ENCODE data around the gene ANXA11. TPM values are rescaled to one million over a fixed set of nuclear protein-coding genes. Genes with fewer than 3 reads are reported as not detected.

The ANXA11 gene
- total and polyA plus RNA-seq, 2 experiments from 2014 or later = 92.8 to 168 TPM

DNA sequence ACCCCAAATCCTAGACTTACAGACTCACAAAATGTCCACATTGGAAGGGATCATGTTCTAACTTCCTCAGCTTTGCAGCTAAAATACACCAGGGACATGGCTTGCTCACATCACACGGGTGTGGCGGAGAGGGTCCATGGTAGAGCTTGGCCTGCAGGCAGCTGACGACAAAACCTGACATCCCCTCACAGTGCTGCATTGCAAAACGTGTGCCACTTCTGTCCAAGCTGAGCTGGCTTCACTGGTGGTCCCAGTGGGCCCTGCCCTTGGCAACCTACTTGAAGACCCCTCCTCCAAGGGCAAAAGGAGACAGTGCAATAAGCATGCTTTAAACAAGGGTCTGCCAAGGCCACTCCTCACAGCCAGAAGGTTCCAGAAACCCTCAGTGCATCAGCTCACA lies 21.9 kb downstream of the ANXA11 start:
- no peaks in the 10 kb centered on the region for H3K36me3 ChIP-seq (replicated peaks; ENCODE audit: insufficient read depth, low read depth)
- DNase-seq (ENCODE audit: low spot score) = no peak
- H3K79me2 ChIP-seq = peaks cover 100% of the 10 kb centered on the region
- no peak overlapping the region for H3K4me3 ChIP-seq
- TF ChIP-seq EZH2phosphoT487 (IDR thresholded peaks at IDR 0.05; ENCODE audit: low read depth, severe bottlenecking, unreplicated experiment) (no peak), EZH2 (IDR thresholded peaks at IDR 0.05; ENCODE audit: borderline replicate concordance) (no peak)
- TF ChIP-seq, protein P1, sequence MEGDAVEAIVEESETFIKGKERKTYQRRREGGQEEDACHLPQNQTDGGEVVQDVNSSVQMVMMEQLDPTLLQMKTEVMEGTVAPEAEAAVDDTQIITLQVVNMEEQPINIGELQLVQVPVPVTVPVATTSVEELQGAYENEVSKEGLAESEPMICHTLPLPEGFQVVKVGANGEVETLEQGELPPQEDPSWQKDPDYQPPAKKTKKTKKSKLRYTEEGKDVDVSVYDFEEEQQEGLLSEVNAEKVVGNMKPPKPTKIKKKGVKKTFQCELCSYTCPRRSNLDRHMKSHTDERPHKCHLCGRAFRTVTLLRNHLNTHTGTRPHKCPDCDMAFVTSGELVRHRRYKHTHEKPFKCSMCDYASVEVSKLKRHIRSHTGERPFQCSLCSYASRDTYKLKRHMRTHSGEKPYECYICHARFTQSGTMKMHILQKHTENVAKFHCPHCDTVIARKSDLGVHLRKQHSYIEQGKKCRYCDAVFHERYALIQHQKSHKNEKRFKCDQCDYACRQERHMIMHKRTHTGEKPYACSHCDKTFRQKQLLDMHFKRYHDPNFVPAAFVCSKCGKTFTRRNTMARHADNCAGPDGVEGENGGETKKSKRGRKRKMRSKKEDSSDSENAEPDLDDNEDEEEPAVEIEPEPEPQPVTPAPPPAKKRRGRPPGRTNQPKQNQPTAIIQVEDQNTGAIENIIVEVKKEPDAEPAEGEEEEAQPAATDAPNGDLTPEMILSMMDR (IDR thresholded peaks at IDR 0.05; ENCODE audit: poor library complexity) = no peak
- H3K27me3 ChIP-seq = no peaks in the 10 kb centered on the region
- 94% methylated on average over 4 of the region's 4 CpGs for WGBS (ENCODE audit: low lambda C conversion rate, missing lambda C conversion rate)
- H2AFZ ChIP-seq = no peak overlapping the region
- no peak overlapping the region for H3K27ac ChIP-seq
- H3K4me2 ChIP-seq = no peak overlapping the region
- no peaks in the 10 kb centered on the region for H3K9me2 ChIP-seq (replicated peaks; ENCODE audit: insufficient read depth)
- H3K4me1 ChIP-seq (ENCODE audit: insufficient read depth) = peaks cover 8% of the 10 kb centered on the region
- no peaks in the 10 kb centered on the region for H3K9me3 ChIP-seq (ENCODE audit: low read depth)
- peaks cover 98% of the 10 kb centered on the region for H4K20me1 ChIP-seq (ENCODE audit: insufficient read depth, poor library complexity, severe bottlenecking)

DNA sequence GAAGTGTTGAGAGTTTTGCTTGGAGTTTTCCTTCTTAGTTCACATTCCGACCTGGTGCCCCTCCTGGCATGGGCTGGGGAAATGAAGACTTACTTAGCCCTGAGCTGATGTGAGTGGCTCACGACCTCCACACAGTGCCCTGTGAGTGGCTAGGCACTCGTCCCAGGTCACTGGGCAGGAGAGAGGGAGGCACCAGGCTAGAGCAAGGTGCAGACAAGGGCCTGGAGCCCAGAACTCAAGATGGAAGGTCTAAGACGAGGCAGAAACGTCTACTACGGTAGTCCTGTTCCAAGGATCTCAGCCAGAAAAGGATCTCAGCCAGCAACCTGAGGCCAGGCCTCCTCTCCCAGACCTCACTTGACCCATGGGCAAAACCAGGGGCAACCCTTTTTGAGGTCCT lies 22.4 kb downstream of the ANXA11 start:
- peaks cover 98% of the 10 kb centered on the region for H4K20me1 ChIP-seq (ENCODE audit: insufficient read depth, poor library complexity, severe bottlenecking)
- H2AFZ ChIP-seq = no peak overlapping the region
- no peak for DNase-seq (ENCODE audit: low spot score)
- H3K79me2 ChIP-seq = peaks cover 100% of the 10 kb centered on the region
- no peaks in the 10 kb centered on the region for H3K27me3 ChIP-seq
- no peak for TF ChIP-seq EZH2phosphoT487 (IDR thresholded peaks at IDR 0.05; ENCODE audit: low read depth, severe bottlenecking, unreplicated experiment)
- TF ChIP-seq, protein P1 (IDR thresholded peaks at IDR 0.05; ENCODE audit: poor library complexity) = no peak
- TF ChIP-seq EZH2 (IDR thresholded peaks at IDR 0.05; ENCODE audit: borderline replicate concordance) = no peak
- no peaks in the 10 kb centered on the region for H3K36me3 ChIP-seq (replicated peaks; ENCODE audit: insufficient read depth, low read depth)
- H3K27ac ChIP-seq = no peak overlapping the region
- H3K9me2 ChIP-seq (replicated peaks; ENCODE audit: insufficient read depth) = no peaks in the 10 kb centered on the region
- H3K4me2 ChIP-seq = no peak overlapping the region
- no peak overlapping the region for H3K4me3 ChIP-seq
- peaks cover 11% of the 10 kb centered on the region for H3K4me1 ChIP-seq (ENCODE audit: insufficient read depth)
- WGBS (ENCODE audit: low lambda C conversion rate, missing lambda C conversion rate) = 95% methylated on average over 6 of the region's 6 CpGs
- H3K9me3 ChIP-seq (ENCODE audit: low read depth) = no peaks in the 10 kb centered on the region

DNA sequence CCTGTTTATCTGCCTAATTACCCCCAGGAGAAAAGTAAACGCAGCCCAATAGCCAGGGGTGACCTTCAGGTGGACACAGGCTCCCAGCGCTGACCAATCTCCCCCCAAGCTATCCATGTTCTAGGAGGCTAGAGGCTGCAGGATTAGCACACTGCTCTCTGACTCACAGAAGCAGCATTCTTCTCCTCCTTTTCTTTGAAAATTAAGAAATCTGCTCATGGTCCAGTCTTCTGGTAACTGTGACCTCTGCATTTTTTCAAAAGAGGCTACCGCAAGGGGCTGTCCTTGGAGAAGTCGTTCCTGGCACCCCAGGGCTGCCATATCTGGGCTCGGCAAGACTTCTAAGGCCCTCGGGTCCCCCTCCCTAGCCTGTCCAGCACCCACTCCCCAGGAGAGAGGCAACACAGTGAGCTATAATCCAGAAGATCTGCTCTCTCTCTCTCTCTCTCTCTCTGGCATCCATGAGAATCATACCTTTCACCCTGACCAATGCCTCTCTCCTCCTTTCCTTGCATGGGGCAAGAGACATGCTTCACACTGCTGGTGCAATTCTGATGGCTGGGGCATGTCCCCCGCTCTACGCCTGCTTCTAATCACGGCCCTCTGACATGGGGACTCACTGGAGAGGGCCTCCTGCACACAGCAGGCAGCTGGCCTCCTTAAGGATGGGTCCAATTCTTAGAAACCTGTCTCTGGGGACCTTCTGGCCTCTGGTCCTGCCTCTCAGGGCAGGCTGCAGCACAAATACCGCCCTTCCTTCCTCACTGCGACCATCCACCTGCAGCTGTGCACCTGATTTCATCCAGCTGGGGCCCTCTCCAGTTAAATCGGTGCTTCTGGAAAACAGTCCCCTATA lies 27.3 kb downstream of the ANXA11 start:
- Histone ChIP-seq H3K9me3 (ENCODE audit: low read depth) (no peaks in the 10 kb centered on the region), H3K79me2 (peaks cover 100% of the 10 kb centered on the region), H3K4me3 (no peak overlapping the region), H3K27me3 (no peaks in the 10 kb centered on the region), H3K27ac (peak overlapping the region; percentile 56), H4K20me1 (ENCODE audit: insufficient read depth, poor library complexity, severe bottlenecking) (peaks cover 83% of the 10 kb centered on the region), H3K9me2 (replicated peaks; ENCODE audit: insufficient read depth) (no peaks in the 10 kb centered on the region), H2AFZ (no peak overlapping the region), H3K36me3 (replicated peaks; ENCODE audit: insufficient read depth, low read depth) (no peaks in the 10 kb centered on the region), H3K4me1 (ENCODE audit: insufficient read depth) (peaks cover 8% of the 10 kb centered on the region), H3K4me2 (peak overlapping the region; percentile 17)
- 71% methylated on average over 12 of the region's 12 CpGs for WGBS (ENCODE audit: low lambda C conversion rate, missing lambda C conversion rate)
- no peak for TF ChIP-seq EZH2 (IDR thresholded peaks at IDR 0.05; ENCODE audit: borderline replicate concordance)
- TF ChIP-seq, protein P1 (IDR thresholded peaks at IDR 0.05; ENCODE audit: poor library complexity) = no peak
- TF ChIP-seq EZH2phosphoT487 (IDR thresholded peaks at IDR 0.05; ENCODE audit: low read depth, severe bottlenecking, unreplicated experiment) = no peak
- no peak for DNase-seq (ENCODE audit: low spot score)

Data from hepatocyte (in vitro differentiated cells).